K562 (cell line): ENCODE data around the gene SOWAHD. TPM values are rescaled to one million over a fixed set of nuclear protein-coding genes. Genes with fewer than 3 reads are reported as not detected.
A peak's percentile ranks its signal among the peaks of the same experiment; 100 is the strongest.

Source experiments
- HOMEZ ChIP-seq: fragments of 250-450 bp; sonication (Bioruptor Pico); IDR thresholded peaks from 2 replicates; pipeline ENCODE4 v1.4.0; 2020; ENCODE audit warnings: mild to moderate bottlenecking, moderate library complexity
- KHSRP ChIP-seq: fragments of 450-650 bp; IDR thresholded peaks from 2 replicates; pipeline ENCODE4 v1.6.1; 2017
- SP1 ChIP-seq: sonication (generic); formaldehyde crosslinking; IDR thresholded peaks from 2 replicates; pipeline ENCODE4 v1.8.1; 2022; ENCODE audit warnings: mild to moderate bottlenecking, missing genetic modification reagents
- ZNF12 ChIP-seq: sonication (generic); formaldehyde crosslinking; IDR thresholded peaks from 2 replicates; pipeline ENCODE4 v1.4.0; 2020; ENCODE audit warnings: mild to moderate bottlenecking, missing genetic modification reagents
- ZNF518B ChIP-seq: fragments of 250-450 bp; sonication (Bioruptor Pico); IDR thresholded peaks from 2 replicates; pipeline ENCODE4 v1.5.0; 2021; ENCODE audit warnings: mild to moderate bottlenecking, moderate library complexity
- ZNF77 ChIP-seq: fragments of 250-450 bp; sonication (Bioruptor Pico); IDR thresholded peaks from 2 replicates; pipeline ENCODE4 v1.5.0; 2020
- polyA plus RNA-seq, 8 experiments: library from polyadenylated mRNA; depleted of rRNA in 4 of 8; stranded (reverse) in 5 of 8; unstranded in 3 of 8; fragments of >200 nt; fragmentation: Nextera tagmentation in 2 of 8; fragmentation: Illumina TruSeq in 1 of 8; extraction: Ambion mirVana in 2 of 8; extraction: Trizol in 1 of 8; gene quantifications; 2 replicates each; pipeline versions ENCODE4 v1.2.1 to v1.2.3, GENCODE V29; 2011 to 2014; ENCODE audit warnings: inconsistent platforms in 1 of 8, missing spikeins in 1 of 8
- total RNA-seq, 7 experiments: library from RNA; depleted of rRNA in 6 of 7; stranded (reverse); fragments of >200 nt in 6 of 7; fragmentation: Illumina TruSeq in 2 of 7; extraction: Trizol in 2 of 7; gene quantifications; 2 replicates each; pipeline versions ENCODE4 v1.2.1 to v1.2.3, GENCODE V29; 2011 to 2021; ENCODE audit warnings: low replicate concordance in 1 of 7
- TF ChIP-seq, protein P1 (sequence below), 2 experiments: IDR thresholded peaks; 2 replicates each; pipeline ENCODE4 v1.6.1; 2012; ENCODE audit warnings: improper control_type of control experiment in 2 of 2, low read depth in 2 of 2, low read length in 2 of 2, borderline replicate concordance in 1 of 2
- TF ChIP-seq, protein P2 (sequence below): fragments of 450-650 bp; IDR thresholded peaks from 2 replicates; pipeline ENCODE4 v1.6.1; 2016; ENCODE audit warnings: mild to moderate bottlenecking, moderate library complexity

SOWAHD gene
- total and polyA plus RNA-seq, 9 of the 15 experiments (the other 6 are each of a cell fraction or from before 2014, with no cell fraction given): 0.13 to 0.29 TPM; not detected in 7

- TF ChIP-seq ZNF518B (CRISPR knock-in tag): no peak
- TF ChIP-seq, protein P1, sequence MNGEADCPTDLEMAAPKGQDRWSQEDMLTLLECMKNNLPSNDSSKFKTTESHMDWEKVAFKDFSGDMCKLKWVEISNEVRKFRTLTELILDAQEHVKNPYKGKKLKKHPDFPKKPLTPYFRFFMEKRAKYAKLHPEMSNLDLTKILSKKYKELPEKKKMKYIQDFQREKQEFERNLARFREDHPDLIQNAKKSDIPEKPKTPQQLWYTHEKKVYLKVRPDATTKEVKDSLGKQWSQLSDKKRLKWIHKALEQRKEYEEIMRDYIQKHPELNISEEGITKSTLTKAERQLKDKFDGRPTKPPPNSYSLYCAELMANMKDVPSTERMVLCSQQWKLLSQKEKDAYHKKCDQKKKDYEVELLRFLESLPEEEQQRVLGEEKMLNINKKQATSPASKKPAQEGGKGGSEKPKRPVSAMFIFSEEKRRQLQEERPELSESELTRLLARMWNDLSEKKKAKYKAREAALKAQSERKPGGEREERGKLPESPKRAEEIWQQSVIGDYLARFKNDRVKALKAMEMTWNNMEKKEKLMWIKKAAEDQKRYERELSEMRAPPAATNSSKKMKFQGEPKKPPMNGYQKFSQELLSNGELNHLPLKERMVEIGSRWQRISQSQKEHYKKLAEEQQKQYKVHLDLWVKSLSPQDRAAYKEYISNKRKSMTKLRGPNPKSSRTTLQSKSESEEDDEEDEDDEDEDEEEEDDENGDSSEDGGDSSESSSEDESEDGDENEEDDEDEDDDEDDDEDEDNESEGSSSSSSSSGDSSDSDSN (IDR thresholded peaks at IDR 0.05; ENCODE audit: borderline replicate concordance in 1 of 2, low read depth in 2 of 2, low read length in 2 of 2): peak; percentile 52 to 63; a peak in 2 of 4 replicates
- no peak for TF ChIP-seq SP1
- no peak for TF ChIP-seq KHSRP
- TF ChIP-seq, protein P2, sequence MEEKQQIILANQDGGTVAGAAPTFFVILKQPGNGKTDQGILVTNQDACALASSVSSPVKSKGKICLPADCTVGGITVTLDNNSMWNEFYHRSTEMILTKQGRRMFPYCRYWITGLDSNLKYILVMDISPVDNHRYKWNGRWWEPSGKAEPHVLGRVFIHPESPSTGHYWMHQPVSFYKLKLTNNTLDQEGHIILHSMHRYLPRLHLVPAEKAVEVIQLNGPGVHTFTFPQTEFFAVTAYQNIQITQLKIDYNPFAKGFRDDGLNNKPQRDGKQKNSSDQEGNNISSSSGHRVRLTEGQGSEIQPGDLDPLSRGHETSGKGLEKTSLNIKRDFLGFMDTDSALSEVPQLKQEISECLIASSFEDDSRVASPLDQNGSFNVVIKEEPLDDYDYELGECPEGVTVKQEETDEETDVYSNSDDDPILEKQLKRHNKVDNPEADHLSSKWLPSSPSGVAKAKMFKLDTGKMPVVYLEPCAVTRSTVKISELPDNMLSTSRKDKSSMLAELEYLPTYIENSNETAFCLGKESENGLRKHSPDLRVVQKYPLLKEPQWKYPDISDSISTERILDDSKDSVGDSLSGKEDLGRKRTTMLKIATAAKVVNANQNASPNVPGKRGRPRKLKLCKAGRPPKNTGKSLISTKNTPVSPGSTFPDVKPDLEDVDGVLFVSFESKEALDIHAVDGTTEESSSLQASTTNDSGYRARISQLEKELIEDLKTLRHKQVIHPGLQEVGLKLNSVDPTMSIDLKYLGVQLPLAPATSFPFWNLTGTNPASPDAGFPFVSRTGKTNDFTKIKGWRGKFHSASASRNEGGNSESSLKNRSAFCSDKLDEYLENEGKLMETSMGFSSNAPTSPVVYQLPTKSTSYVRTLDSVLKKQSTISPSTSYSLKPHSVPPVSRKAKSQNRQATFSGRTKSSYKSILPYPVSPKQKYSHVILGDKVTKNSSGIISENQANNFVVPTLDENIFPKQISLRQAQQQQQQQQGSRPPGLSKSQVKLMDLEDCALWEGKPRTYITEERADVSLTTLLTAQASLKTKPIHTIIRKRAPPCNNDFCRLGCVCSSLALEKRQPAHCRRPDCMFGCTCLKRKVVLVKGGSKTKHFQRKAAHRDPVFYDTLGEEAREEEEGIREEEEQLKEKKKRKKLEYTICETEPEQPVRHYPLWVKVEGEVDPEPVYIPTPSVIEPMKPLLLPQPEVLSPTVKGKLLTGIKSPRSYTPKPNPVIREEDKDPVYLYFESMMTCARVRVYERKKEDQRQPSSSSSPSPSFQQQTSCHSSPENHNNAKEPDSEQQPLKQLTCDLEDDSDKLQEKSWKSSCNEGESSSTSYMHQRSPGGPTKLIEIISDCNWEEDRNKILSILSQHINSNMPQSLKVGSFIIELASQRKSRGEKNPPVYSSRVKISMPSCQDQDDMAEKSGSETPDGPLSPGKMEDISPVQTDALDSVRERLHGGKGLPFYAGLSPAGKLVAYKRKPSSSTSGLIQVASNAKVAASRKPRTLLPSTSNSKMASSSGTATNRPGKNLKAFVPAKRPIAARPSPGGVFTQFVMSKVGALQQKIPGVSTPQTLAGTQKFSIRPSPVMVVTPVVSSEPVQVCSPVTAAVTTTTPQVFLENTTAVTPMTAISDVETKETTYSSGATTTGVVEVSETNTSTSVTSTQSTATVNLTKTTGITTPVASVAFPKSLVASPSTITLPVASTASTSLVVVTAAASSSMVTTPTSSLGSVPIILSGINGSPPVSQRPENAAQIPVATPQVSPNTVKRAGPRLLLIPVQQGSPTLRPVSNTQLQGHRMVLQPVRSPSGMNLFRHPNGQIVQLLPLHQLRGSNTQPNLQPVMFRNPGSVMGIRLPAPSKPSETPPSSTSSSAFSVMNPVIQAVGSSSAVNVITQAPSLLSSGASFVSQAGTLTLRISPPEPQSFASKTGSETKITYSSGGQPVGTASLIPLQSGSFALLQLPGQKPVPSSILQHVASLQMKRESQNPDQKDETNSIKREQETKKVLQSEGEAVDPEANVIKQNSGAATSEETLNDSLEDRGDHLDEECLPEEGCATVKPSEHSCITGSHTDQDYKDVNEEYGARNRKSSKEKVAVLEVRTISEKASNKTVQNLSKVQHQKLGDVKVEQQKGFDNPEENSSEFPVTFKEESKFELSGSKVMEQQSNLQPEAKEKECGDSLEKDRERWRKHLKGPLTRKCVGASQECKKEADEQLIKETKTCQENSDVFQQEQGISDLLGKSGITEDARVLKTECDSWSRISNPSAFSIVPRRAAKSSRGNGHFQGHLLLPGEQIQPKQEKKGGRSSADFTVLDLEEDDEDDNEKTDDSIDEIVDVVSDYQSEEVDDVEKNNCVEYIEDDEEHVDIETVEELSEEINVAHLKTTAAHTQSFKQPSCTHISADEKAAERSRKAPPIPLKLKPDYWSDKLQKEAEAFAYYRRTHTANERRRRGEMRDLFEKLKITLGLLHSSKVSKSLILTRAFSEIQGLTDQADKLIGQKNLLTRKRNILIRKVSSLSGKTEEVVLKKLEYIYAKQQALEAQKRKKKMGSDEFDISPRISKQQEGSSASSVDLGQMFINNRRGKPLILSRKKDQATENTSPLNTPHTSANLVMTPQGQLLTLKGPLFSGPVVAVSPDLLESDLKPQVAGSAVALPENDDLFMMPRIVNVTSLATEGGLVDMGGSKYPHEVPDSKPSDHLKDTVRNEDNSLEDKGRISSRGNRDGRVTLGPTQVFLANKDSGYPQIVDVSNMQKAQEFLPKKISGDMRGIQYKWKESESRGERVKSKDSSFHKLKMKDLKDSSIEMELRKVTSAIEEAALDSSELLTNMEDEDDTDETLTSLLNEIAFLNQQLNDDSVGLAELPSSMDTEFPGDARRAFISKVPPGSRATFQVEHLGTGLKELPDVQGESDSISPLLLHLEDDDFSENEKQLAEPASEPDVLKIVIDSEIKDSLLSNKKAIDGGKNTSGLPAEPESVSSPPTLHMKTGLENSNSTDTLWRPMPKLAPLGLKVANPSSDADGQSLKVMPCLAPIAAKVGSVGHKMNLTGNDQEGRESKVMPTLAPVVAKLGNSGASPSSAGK: 0 out of 2 replicates have a peak, but pooled peaks have one; percentile 9
- TF ChIP-seq ZNF12 (CRISPR knock-in tag): no peak
- TF ChIP-seq HOMEZ (CRISPR knock-in tag): no peak
- TF ChIP-seq ZNF77: no peak
Observed at GRCh38 chrX:119758731-119759247, 401 bp downstream of the SOWAHD start (continued).
